HG03025 (cell line): ENCODE data around the gene ERICH2.

Experiments
- ATAC-seq: cut with Tn5 transposase; IDR thresholded peaks from one replicate; pipeline ENCODE4 v1.9.1; 2021; ENCODE audit warnings: mild to moderate bottlenecking, moderate library complexity; ENCODE audit not compliant: unreplicated experiment, low FRiP score

The ERICH2 gene

GRCh38 chr2:170815746-170816503, 45.7 kb downstream of the ERICH2 start:
- no peak for ATAC-seq

DNA sequence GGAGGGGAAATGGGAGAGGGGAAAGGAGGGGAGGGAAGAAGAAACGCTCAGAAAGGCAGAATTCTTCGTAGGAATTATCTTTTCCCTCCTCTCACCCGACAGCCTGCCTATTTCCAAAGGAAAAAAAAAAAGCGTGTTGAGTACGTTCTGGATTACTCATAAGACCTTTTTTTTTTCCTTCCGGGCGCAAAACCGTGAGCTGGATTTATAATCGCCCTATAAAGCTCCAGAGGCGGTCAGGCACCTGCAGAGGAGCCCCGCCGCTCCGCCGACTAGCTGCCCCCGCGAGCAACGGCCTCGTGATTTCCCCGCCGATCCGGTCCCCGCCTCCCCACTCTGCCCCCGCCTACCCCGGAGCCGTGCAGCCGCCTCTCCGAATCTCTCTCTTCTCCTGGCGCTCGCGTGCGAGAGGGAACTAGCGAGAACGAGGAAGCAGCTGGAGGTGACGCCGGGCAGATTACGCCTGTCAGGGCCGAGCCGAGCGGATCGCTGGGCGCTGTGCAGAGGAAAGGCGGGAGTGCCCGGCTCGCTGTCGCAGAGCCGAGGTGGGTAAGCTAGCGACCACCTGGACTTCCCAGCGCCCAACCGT, 46.4 kb downstream of the ERICH2 start, which contains the start of gene GAD1:
TSS of gene GAD1 (plus strand) at position 384 of the 589 bp plus-strand sequence. CDS start 1,705 bp downstream, outside the sequence.
- no peak for ATAC-seq

- no peak for ATAC-seq
Measured at GRCh38 chr2:170817093-170818035, 47.2 kb downstream of the ERICH2 start.

DNA sequence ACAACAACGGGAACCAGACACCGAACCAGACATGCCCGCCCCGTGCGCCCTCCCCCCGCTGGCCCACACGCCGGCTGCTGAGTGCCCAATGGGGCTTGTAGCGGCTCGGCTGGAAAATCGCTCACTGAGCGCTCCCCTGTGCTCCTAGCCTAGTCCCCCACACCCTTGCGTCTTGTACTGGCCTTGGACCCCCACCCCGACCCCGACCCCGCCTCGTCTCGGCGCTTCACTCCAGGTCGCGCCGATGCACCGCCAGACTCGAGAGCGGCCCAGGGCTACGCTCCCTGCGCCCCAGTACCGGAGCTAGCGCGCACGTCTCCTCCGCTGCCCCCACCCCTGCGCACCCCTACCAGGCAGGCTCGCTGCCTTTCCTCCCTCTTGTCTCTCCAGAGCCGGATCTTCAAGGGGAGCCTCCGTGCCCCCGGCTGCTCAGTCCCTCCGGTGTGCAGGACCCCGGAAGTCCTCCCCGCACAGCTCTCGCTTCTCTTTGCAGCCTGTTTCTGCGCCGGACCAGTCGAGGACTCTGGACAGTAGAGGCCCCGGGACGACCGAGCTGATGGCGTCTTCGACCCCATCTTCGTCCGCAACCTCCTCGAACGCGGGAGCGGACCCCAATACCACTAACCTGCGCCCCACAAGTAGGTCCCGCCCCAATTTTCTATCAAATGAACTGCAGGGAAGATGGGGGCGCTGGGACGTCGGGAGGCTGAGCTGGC, 48.0 kb downstream of the ERICH2 start:
- no peak for ATAC-seq

- no peak for ATAC-seq
Measured at GRCh38 chr2:170818752-170819470, 48.7 kb downstream of the ERICH2 start.

GRCh38 chr2:170819680-170820664, 49.8 kb downstream of the ERICH2 start:
- ATAC-seq = no peak

DNA sequence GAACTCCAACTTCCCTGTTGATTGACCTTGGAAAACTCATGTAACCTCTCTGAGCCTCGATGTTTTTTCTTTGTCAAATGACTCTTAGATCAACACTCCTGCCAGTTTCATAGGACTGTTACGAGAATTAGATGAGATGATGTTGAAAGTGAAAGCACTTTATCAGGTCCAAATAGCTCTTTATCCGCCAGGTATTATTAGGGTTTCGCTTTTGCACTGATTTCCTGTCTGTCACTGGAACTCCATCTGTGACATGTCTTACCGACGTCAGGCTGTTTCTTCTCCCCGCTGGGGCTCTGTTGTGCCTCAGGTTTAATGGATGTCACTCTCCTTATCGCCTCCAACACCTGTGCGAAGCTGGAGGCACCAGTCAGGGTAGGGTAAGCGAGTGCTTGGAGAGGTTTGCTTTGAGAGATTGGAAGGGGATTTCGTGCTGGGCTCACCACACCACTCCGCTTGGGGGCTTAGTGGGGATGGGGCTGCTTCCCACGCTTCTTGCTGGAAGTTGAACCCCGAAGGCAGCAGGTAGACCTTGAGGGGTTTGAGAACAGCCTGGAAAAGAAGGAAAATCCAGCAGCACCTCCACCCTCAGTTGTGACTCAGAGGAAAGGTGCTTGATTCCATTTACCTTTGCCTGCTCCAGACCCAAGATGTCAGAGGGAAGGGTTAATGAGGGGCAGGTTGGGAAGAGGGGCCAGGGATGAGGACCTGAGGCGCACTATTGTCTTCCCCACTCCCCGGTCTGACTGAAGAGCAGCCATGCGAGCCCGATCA, 50.8 kb downstream of the ERICH2 start:
- no peak for ATAC-seq

- ATAC-seq = no peak
Measured at GRCh38 chr2:170821531-170822289, 51.5 kb downstream of the ERICH2 start.

GRCh38 chr2:170822290-170823087, 52.3 kb downstream of the ERICH2 start:
- ATAC-seq = no peak

- ATAC-seq = no peak
Measured at GRCh38 chr2:170823088-170823897, 53.1 kb downstream of the ERICH2 start.

- ATAC-seq = no peak
Measured at GRCh38 chr2:170823898-170824215, 53.7 kb downstream of the ERICH2 start.

DNA sequence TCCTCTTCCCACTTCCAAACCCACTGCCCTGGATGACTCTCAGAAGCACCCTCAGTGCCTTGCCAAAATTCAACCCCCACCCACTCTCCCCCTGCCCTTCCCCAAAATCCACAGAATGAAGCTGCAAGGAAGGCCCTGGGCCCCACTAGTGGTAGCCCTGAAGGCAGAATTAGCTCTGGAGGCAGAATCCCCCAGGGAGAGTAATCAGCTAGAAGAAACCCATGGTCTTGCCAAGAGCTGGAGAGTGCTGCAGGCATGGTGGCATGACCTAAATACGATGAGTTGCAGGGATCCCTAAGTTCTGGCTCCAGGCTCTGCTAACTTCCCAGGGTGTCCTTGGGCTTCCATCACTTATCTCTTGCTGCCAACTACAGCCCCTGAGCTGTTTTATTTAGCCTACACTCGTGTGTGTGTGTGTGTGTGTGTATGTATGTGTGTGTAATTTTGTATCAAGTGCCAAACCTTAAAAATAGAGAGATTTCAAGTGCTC, 54.4 kb downstream of the ERICH2 start:
- no peak for ATAC-seq

DNA sequence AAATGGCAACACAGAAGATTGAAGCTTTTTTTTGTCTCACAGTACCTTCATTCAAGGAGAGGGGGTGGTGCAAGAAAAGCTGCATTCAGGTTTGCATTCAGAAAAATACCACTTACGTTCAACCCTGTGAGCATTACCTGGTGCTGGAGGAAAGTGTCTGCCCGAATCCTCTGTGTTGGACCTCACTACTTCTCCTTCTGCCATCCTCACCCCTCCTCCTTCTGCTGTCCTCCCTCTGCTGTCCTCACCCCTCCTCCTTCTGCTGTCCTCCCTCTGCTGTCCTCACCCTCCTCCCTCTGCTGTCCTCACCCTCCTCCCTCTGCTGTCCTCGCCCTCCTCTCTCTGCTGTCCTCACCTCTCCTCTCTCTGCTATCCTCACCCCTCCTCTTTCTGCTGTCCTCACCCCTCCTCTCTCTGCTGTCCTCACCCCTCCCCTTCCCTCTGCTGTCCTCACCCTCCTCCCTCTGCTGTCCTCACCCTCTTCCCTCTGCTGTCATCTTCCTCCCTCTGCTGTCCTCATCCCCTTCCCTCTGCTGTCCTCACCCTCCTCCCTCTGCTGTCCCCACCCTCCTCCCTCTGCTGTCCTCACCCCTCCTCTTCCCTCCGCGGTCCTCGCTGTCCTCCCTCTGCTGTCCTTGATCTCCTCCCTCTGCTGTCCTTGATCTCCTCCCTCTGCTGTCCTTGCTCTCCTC, 57.8 kb downstream of the ERICH2 start:
- no peak for ATAC-seq

GRCh38 chr2:170828533-170828916, 58.3 kb downstream of the ERICH2 start:
- no peak for ATAC-seq

- no peak for ATAC-seq
Measured at GRCh38 chr2:170829036-170829435, 58.9 kb downstream of the ERICH2 start.
